ENCODE measurements around the gene TUBB4A. TPM values are rescaled to one million over a fixed set of nuclear protein-coding genes. Genes with fewer than 3 reads are reported as not detected.

TUBB4A gene
- total RNA-seq, 1 donor from 2014 or later, result 3.3 TPM

GRCh38 chr19:6531163-6531955 is 29.2 kb upstream of the TUBB4A start:
- DNase-seq, result peak; percentile 69
- Mint-ChIP-seq H3K4me1 (peaks cover 39% of the 10 kb centered on the region), H3K27ac (peak overlapping the region; percentile 49), H3K4me3 (peak overlapping the region; percentile 87), H3K9me3 (peaks cover 7% of the 10 kb centered on the region), H3K36me3 (ENCODE audit: low read depth) (peaks cover 19% of the 10 kb centered on the region), H3K27me3 (peaks cover 36% of the 10 kb centered on the region)
- intact Hi-C loops (cut with micrococcal nuclease), result loop anchor here (5.0 kb wide), 1 partner anchor 206 kb away; the partner anchor contains the start of genes GPR108 and TRIP10

DNA sequence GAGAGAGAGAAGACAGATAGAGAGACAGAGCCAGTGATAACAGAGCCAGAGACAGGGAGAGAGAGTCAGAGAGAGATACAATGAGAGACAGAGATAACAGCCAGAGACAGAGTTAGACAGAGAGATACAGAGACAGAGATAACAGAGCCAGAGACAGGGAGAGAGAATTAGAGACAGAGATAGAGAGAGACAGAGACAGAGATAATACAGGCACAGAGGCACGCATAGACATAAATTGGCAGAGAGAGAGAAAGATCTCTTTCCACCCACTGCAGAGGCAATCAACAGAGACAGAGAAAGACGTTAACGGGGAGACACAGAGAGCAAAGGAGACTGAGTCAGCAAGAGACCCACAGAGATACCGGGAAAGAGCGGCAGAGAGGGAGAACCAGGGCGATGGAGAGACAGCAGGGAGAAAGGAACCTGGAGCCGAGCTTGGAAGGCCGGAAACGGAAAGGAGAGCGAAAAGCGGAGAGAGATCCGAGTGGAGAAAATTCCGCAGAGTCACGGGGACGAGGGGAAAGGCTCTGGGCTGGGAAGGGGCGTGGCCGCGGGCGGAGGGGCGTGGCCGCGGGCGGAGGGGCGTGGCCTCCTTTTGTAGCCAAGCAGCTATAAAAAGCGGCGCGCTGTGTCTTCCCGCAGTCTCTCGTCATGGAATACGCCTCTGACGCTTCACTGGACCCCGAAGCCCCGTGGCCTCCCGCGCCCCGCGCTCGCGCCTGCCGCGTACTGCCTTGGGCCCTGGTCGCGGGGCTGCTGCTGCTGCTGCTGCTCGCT is 28.5 kb upstream of the TUBB4A start, which contains the start of gene TNFSF9:
Gene TNFSF9, plus strand, starts transcription at position 641 of the 777 bp plus-strand sequence. Its CDS starts 11 bp downstream, at position 652.
- peaks cover 13% of the 10 kb centered on the region for H3K36me3 Mint-ChIP-seq (ENCODE audit: low read depth)
- intact Hi-C loops (cut with micrococcal nuclease), result loop anchor here (1.0 to 5.0 kb wide), 2 partner anchors 14 to 207 kb away; partner anchors contain the start of genes GPR108 and TRIP10
- DNase-seq, result peak; percentile 95
- peaks cover 31% of the 10 kb centered on the region for H3K4me1 Mint-ChIP-seq
- H3K27ac Mint-ChIP-seq, result peak within 1 kb of the TSS; percentile 84
- H3K4me3 Mint-ChIP-seq, result peak within 1 kb of the TSS; percentile 87
- H3K27me3 Mint-ChIP-seq, result peaks cover 36% of the 10 kb centered on the region
- peaks cover under 1% of the 10 kb centered on the region for H3K9me3 Mint-ChIP-seq

GRCh38 chr19:6529937-6530385 is 27.9 kb upstream of the TUBB4A start:
- intact Hi-C loops (cut with micrococcal nuclease), result loop anchor here (1.0 to 5.0 kb wide), 2 partner anchors 14 to 207 kb away; partner anchors contain the start of genes GPR108 and TRIP10
- no peak for DNase-seq
- Mint-ChIP-seq H3K36me3 (ENCODE audit: low read depth) (peaks cover 9% of the 10 kb centered on the region), H3K9me3 (no peaks in the 10 kb centered on the region), H3K4me3 (peak overlapping the region; percentile 87), H3K4me1 (peaks cover 30% of the 10 kb centered on the region), H3K27me3 (peaks cover 36% of the 10 kb centered on the region), H3K27ac (peak overlapping the region; percentile 84)

DNA sequence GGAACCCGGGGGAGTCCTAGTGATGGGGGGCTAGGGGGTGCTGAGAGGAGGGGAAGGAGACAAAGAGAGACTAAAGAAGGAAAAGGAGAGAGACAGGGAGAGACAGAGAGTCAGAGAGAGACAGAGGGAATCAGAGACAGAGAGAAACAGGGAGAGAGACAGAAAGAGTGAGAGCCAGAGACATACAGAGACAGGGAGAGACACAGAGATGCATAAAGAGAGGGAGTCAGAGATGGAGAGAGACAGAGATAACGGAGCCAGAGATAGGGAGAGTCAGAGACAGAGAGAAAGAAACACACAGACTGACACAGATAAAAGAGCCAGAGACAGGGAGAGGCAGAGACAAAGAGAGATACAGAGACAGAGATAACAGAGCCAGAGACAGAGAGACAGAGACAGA is 27.2 kb upstream of the TUBB4A start:
- intact Hi-C loops (cut with micrococcal nuclease), result no loop called here
- peaks cover 36% of the 10 kb centered on the region for H3K27me3 Mint-ChIP-seq
- DNase-seq, result no peak
- no peaks in the 10 kb centered on the region for H3K9me3 Mint-ChIP-seq
- peaks cover 30% of the 10 kb centered on the region for H3K4me1 Mint-ChIP-seq
- H3K36me3 Mint-ChIP-seq (ENCODE audit: low read depth), result peaks cover 9% of the 10 kb centered on the region
- H3K4me3 Mint-ChIP-seq, result peak overlapping the region; percentile 87
- no peak overlapping the region for H3K27ac Mint-ChIP-seq

- DNase-seq, result no peak
- H3K4me3 Mint-ChIP-seq, result no peak overlapping the region
- intact Hi-C loops (cut with micrococcal nuclease), result no loop called here
- H3K27me3 Mint-ChIP-seq, result peaks cover 32% of the 10 kb centered on the region
- H3K27ac Mint-ChIP-seq, result no peak overlapping the region
- H3K36me3 Mint-ChIP-seq (ENCODE audit: low read depth), result peaks cover 5% of the 10 kb centered on the region
- peaks cover 28% of the 10 kb centered on the region for H3K4me1 Mint-ChIP-seq
- H3K9me3 Mint-ChIP-seq, result no peaks in the 10 kb centered on the region
Observed at GRCh38 chr19:6528544-6529121, 26.5 kb upstream of the TUBB4A start.

GRCh38 chr19:6527893-6528543 is 25.9 kb upstream of the TUBB4A start:
- Mint-ChIP-seq H3K36me3 (ENCODE audit: low read depth) (peaks cover 5% of the 10 kb centered on the region), H3K27me3 (peaks cover 31% of the 10 kb centered on the region), H3K4me1 (peaks cover 28% of the 10 kb centered on the region), H3K27ac (no peak overlapping the region), H3K4me3 (no peak overlapping the region), H3K9me3 (no peaks in the 10 kb centered on the region)
- no peak for DNase-seq
- intact Hi-C loops (cut with micrococcal nuclease), result no loop called here

DNA sequence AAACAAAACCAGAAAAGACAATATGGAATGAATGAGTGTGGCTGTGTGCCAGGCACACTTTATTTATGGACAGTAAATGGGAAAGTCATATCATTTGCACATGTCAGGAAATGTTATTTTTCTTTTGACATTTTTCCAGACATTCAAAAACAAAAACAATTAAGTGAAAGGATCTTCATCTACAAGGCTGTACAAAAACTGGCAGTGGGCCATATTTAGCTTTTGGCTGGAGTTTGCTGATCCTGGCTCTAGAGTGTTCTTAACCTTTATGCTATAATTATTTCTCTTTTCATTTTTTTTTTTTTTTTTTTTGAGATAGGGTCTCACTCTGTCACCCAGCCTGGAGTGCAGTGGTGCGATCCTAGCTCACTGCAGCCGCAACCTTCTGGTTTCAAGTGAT is 22.2 kb upstream of the TUBB4A start:
- no peaks in the 10 kb centered on the region for H3K36me3 Mint-ChIP-seq (ENCODE audit: low read depth)
- no peak overlapping the region for H3K27ac Mint-ChIP-seq
- no peak for DNase-seq
- H3K4me3 Mint-ChIP-seq, result no peak overlapping the region
- intact Hi-C loops (cut with micrococcal nuclease), result no loop called here
- no peaks in the 10 kb centered on the region for H3K9me3 Mint-ChIP-seq
- H3K27me3 Mint-ChIP-seq, result peaks cover 2% of the 10 kb centered on the region
- peaks cover 10% of the 10 kb centered on the region for H3K4me1 Mint-ChIP-seq

- no peaks in the 10 kb centered on the region for H3K27me3 Mint-ChIP-seq
- no peaks in the 10 kb centered on the region for H3K9me3 Mint-ChIP-seq
- H3K4me3 Mint-ChIP-seq, result no peak overlapping the region
- H3K27ac Mint-ChIP-seq, result no peak overlapping the region
- peaks cover 22% of the 10 kb centered on the region for H3K4me1 Mint-ChIP-seq
- intact Hi-C loops (cut with micrococcal nuclease), result no loop called here
- no peaks in the 10 kb centered on the region for H3K36me3 Mint-ChIP-seq (ENCODE audit: low read depth)
- no peak for DNase-seq
Observed at GRCh38 chr19:6522712-6523111, 20.6 kb upstream of the TUBB4A start.

DNA sequence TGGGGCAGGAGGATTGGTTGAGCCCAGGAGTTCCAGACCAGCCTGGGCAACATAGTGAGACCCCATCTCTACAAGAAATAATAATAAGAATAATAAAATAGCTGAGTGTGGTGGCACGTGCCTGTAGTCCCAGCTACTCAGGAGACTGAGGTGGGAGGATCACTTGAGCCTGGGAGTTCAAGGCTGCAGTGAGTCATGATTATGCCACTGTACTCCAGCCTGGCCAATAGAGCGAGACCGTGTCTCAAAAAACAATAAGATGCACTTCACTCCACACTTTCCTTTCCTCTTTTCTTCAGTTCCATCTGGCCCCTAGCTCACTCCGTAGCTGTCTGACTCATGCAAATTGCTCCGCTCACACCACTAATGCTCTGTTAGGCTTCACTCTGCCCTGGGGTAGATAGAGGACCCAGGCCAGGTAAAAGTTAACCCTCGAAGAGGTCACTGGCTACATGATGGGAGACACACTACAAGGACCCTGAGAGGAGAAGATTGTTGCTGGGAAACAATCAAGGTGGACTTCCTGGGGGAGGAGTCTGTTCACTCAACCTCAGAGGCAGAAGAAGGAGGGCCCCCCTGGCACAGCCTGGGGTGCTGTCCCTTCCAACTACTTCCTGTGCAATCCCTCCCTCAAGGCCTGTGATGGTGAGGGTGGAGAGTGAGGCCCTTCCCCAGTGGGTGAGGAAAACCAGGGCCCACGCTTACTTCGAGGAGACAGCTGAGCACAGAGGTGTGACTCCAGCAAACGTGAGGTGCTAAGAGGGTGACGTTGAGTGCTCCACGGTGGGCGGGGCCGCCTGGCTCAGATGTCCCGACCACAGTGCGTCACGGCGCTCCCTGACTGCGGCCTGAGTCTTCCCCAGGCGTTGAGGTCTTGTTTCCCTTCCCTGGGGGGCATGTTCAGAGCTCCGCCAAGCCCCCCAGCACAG is 19.9 kb upstream of the TUBB4A start:
- no peaks in the 10 kb centered on the region for H3K27me3 Mint-ChIP-seq
- peak; percentile 63 for DNase-seq

GRCh38 chr19:6519289-6519688 is 17.2 kb upstream of the TUBB4A start:
- no peak for DNase-seq
- H3K4me1 Mint-ChIP-seq, result peaks cover 39% of the 10 kb centered on the region
- no peaks in the 10 kb centered on the region for H3K36me3 Mint-ChIP-seq (ENCODE audit: low read depth)
- H3K4me3 Mint-ChIP-seq, result peak overlapping the region; percentile 41
- no peaks in the 10 kb centered on the region for H3K27me3 Mint-ChIP-seq
- no peaks in the 10 kb centered on the region for H3K9me3 Mint-ChIP-seq
- intact Hi-C loops (cut with micrococcal nuclease), result loop anchor here (2.0 to 5.0 kb wide), 4 partner anchors 37 to 233 kb away; partner anchors contain the start of gene DENND1C
- peak overlapping the region; percentile 64 for H3K27ac Mint-ChIP-seq

More for the DNA sequence above, 19.9 kb upstream of the TUBB4A start:
- Mint-ChIP-seq H3K36me3 (ENCODE audit: low read depth) (no peaks in the 10 kb centered on the region), H3K4me3 (no peak overlapping the region), H3K4me1 (peaks cover 27% of the 10 kb centered on the region), H3K27ac (peak overlapping the region; percentile 20), H3K9me3 (no peaks in the 10 kb centered on the region)
- intact Hi-C loops (cut with micrococcal nuclease), result no loop called here

GRCh38 chr19:6518145-6518911 is 16.2 kb upstream of the TUBB4A start:
- Mint-ChIP-seq H3K4me1 (peaks cover 39% of the 10 kb centered on the region), H3K27me3 (no peaks in the 10 kb centered on the region), H3K4me3 (peak overlapping the region; percentile 75), H3K27ac (peak overlapping the region; percentile 82), H3K9me3 (no peaks in the 10 kb centered on the region), H3K36me3 (ENCODE audit: low read depth) (no peaks in the 10 kb centered on the region)
- peak; percentile 85 for DNase-seq
- intact Hi-C loops (cut with micrococcal nuclease), result loop anchor here (1.0 to 5.0 kb wide), 6 partner anchors 36 to 234 kb away; partner anchors contain the start of gene DENND1C

Measured in activated CD4-positive, alpha-beta T cell treated with anti-CD3 and anti-CD28 coated beads, Interleukin-2, amount 10 ng/mL, durations not matched to agents 24 days and 14 days (primary cell).